Measurements from ENCODE around the gene PTPRN2.

DNA sequence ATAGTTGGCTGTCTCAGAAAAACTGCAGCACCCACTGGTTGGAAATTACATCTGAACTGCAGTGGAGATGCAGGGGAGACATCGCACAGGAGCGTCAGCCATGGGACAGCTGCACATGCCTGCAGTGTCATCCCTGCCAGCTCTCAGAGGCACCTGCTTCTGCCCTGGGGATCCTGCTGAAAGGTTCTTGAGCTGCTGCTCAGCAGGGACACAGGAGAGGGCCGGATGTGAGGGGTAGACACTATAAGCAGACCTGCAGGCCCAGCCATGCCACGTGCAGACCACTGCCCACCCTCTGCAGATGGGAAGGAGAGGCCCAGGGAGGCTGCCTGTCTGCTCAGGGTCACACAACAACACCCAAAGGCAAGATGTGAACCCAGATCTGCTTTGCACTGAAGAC, 649.4 kb downstream of the PTPRN2 start:
- TF ChIP-seq POLR2A (IDR thresholded peaks at IDR 0.05) = no peak
- TF ChIP-seq, protein P1, sequence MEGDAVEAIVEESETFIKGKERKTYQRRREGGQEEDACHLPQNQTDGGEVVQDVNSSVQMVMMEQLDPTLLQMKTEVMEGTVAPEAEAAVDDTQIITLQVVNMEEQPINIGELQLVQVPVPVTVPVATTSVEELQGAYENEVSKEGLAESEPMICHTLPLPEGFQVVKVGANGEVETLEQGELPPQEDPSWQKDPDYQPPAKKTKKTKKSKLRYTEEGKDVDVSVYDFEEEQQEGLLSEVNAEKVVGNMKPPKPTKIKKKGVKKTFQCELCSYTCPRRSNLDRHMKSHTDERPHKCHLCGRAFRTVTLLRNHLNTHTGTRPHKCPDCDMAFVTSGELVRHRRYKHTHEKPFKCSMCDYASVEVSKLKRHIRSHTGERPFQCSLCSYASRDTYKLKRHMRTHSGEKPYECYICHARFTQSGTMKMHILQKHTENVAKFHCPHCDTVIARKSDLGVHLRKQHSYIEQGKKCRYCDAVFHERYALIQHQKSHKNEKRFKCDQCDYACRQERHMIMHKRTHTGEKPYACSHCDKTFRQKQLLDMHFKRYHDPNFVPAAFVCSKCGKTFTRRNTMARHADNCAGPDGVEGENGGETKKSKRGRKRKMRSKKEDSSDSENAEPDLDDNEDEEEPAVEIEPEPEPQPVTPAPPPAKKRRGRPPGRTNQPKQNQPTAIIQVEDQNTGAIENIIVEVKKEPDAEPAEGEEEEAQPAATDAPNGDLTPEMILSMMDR (IDR thresholded peaks at IDR 0.05) = no peak
